IPS-18c (cell line): ENCODE data around the gene TWF1.

Experiments
- H3K4me3 ChIP-seq: 2 replicates; pipeline ENCODE4 v1.7.0; 2013; ENCODE audit warnings: low read depth, mild to moderate bottlenecking, low read length, moderate library complexity; ENCODE audit not compliant: insufficient read depth
- H3K9me3 ChIP-seq: one replicate; pipeline ENCODE4 v1.6.1; 2013; ENCODE audit warnings: mild to moderate bottlenecking, low read length, moderate library complexity; ENCODE audit not compliant: control insufficient read depth, insufficient read depth

Gene TWF1

DNA sequence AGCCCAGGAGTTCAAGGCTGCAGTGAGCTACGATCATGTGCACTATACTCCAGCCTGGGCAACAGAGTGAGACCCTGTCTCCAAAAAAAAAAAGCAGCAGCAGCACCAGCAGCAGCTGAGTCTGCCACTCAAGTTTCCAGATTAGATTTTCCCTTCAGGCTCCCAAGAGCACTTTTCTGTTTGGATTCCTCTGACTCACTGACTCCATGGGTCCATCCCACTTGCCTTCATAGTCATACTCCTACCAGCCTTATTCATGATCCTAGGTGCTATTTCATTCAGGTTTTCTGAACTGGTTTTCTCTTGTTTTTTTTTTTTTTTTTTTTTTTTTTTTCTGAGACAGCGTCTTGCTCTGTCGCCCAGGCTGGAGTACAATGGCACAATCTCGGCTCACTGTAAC is 6.8 kb upstream of the TWF1 start:
- H3K9me3 ChIP-seq = no peaks in the 10 kb centered on the region
- no peak overlapping the region for H3K4me3 ChIP-seq

DNA sequence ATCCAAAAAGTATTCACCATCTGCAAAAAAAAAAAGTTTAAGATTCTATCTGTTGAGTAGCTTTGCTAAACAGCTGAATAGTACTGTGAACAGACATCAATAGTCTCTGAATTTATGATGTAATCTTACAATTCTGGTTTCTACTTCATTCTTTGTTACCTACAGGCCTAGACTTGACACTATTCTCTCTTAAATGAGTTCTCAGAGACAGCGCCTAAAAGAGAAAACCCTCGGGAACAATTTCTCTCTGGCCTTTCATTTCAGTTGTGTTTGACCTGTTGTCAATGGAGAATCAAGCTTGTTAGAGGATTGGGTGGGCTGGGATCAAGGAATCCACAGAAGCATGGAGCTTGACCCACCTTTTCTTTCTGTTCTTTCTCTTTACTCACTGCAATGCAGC is 5.9 kb upstream of the TWF1 start:
- Histone ChIP-seq H3K4me3 (no peak overlapping the region), H3K9me3 (no peaks in the 10 kb centered on the region)

- Histone ChIP-seq H3K9me3 (no peaks in the 10 kb centered on the region), H3K4me3 (no peak overlapping the region)
Observed at GRCh38 chr12:43807386-43807785, 1.3 kb upstream of the TWF1 start.

- peak overlapping the region; percentile 93 for H3K4me3 ChIP-seq
Observed at GRCh38 chr12:43806737-43807072, 588 bp upstream of the TWF1 start.

DNA sequence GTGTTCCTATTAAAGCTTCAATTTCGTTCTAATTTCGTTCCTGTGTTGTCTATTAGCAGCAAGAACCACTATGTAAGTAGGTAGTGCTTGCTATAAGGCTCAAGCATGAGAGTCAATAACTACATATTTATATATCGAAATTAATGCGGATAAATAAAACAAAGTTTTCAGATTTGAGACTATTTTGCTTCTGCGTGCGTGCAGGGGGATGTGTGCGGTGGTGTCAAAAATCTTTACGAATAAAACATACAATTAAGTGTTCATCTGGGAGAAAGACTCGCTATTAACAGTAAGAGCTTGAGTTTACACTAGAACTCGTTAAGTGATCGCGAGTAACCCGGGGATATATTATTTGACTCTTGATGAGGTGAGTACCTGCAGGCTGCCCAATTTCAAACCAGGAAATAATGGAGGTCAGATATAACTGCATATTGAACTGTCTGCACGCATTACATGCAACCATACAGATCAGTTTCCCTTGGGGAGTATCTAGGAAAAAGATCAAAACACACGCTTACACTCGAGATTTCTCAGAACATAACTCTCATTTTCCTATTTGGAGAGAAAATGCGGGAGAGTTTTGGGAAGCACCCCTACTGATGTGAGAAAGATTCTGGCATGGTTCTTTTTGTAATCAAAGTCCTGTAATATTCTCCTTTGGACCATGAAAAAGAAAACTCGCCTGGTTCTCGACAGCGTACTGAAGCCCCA is 813 bp downstream of the TWF1 start:
- H3K9me3 ChIP-seq = no peaks in the 10 kb centered on the region
- peak overlapping the region; percentile 93 for H3K4me3 ChIP-seq

More at GRCh38 chr12:43806737-43807072, 588 bp upstream of the TWF1 start:
- H3K9me3 ChIP-seq = no peaks in the 10 kb centered on the region

- no peak overlapping the region for H3K4me3 ChIP-seq
- H3K9me3 ChIP-seq = no peaks in the 10 kb centered on the region
Observed at GRCh38 chr12:43797561-43798217, 8.4 kb downstream of the TWF1 start.

DNA sequence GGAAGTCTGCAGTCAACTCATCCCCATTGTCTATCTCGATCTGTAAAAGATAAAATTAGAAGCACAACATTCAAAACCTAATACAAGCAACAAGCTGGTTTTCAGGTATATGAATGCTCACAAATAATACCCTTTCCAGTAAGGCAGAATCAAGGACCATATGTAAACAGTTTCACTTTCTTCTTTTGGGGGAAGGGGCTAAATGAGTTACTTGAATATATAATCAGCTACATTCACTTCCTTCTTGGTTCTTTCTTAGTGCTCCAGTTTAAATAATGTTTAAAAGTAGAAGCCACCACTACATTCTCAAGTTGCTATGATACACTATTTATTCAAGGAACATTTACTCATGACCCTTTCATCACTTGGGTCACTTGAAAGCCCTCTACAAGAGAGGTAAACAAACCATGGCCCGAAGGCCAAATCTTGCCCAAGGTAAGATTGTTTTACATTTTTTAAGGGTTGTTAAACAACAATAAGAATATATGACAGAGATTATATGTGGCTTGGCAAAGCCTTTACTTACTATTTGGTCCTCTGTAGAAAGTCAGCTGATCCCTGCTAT is 10.3 kb downstream of the TWF1 start:
- H3K9me3 ChIP-seq = no peaks in the 10 kb centered on the region
- no peak overlapping the region for H3K4me3 ChIP-seq

- Histone ChIP-seq H3K4me3 (no peak overlapping the region), H3K9me3 (no peaks in the 10 kb centered on the region)
Observed at GRCh38 chr12:43789941-43790340, 16.2 kb downstream of the TWF1 start.

DNA sequence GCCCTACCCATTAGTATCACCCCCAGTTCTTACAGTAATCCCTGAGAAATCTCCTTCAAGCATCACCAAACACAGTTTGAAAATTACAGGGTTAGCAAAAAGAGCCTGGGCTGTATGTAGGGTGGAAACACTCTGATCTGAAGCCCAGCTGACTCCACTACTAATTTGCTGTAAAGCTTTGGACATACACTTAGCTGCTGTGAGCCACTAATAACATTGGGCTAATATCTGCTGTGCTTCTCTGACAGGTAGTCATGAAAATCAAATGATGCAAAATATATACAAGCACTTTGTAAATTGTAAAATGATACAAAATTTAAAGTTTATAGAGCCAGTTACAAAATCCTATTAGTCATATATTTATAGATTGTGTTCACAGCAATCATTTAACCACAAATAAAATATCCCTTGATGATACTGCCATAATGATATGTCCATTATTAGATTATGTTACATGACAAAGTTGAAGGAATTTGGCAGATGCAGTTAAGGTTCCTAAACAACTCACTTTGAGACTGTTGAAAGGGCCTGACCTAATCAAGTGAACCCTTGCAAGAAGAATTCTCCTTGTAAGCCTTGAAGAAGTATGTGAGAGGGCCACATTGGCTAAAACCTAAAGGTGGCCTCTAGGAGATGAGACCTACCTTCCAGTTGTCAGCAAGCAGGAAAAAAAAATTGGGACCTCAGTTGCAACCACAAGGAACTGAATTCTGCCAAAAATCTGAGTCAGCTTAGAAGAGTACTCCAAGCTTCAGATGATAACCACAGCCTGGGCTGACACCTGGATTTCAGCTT is 19.0 kb downstream of the TWF1 start:
- Histone ChIP-seq H3K9me3 (no peaks in the 10 kb centered on the region), H3K4me3 (no peak overlapping the region)

- no peak overlapping the region for H3K4me3 ChIP-seq
- H3K9me3 ChIP-seq = no peaks in the 10 kb centered on the region
Observed at GRCh38 chr12:43776498-43776897, 29.6 kb downstream of the TWF1 start.

GRCh38 chr12:43766291-43766690 is 39.8 kb downstream of the TWF1 start:
- Histone ChIP-seq H3K4me3 (no peak overlapping the region), H3K9me3 (peaks cover 2% of the 10 kb centered on the region)

- Histone ChIP-seq H3K9me3 (peaks cover 2% of the 10 kb centered on the region), H3K4me3 (no peak overlapping the region)
Observed at GRCh38 chr12:43764528-43764927, 41.6 kb downstream of the TWF1 start.

GRCh38 chr12:43763769-43764168 is 42.3 kb downstream of the TWF1 start:
- H3K4me3 ChIP-seq = no peak overlapping the region
- no peaks in the 10 kb centered on the region for H3K9me3 ChIP-seq

DNA sequence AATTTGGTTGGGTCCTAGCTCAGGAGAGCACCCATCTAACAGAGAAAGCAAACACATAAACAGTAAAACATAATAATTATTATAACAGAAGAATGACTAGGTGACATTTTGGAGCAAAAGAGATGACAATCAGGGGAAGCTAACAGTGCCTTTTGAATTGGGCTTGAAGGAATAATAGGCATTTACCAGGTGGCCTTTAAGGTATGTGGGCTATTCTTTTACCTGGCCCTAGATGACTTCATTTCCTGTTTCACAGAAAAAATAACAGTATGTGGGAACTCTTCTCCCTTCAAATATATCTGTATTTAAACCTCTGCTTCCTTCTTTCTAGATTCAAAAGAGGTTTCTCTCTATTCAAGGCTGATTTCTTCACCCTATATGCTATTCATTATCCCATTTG is 43.5 kb downstream of the TWF1 start:
- no peaks in the 10 kb centered on the region for H3K9me3 ChIP-seq
- no peak overlapping the region for H3K4me3 ChIP-seq

- H3K4me3 ChIP-seq = no peak overlapping the region
- no peaks in the 10 kb centered on the region for H3K9me3 ChIP-seq
Observed at GRCh38 chr12:43761500-43761899, 44.6 kb downstream of the TWF1 start.

- Histone ChIP-seq H3K4me3 (no peak overlapping the region), H3K9me3 (no peaks in the 10 kb centered on the region)
Observed at GRCh38 chr12:43760396-43760795, 45.7 kb downstream of the TWF1 start.

DNA sequence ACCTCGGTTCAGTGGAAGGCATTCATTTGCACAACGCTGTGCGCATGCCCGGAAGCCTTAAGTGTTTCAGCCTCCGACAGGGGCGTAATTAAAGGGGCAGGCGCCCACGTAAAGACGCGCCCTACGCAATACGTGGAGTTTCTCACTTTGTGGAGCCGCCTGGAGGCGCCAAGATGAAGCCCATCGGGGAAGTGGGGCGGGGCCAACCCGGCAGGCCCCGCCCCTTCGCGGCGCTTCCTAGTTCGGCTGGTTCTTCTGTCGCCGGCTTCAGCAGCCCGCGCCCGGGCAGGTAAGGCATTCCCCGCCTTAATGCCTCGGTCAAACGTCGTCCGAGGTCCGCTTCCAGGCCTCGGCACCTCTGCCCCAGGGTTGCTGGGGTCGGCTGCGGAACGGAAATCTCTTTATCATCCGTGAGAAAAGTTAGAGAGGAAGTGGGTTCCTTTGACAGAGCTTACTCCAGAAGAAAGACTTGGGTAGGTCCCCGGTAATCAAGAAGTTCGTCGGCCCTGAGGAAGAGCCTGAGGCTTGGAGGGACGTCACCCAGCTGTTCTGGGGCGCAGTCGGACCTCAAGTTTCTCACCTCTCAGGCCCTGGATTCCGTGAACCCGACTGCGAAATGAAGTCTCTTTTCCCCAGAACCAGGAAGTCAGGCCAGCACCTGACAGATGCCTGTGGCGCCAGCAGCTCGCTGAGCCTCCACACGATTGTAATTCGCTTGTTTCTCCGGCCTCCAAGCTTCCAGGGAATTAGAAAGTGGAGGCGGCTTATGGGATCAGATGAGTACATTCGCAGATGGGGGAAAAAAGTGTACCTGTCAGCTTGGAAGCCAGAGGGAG is 47.2 kb downstream of the TWF1 start, which contains the start of the genes IRAK4 and PUS7L:
Gene IRAK4, plus strand, starts transcription at position 224 of the 836 bp plus-strand sequence. CDS start 9,161 bp downstream, outside the sequence.
Gene PUS7L, minus strand, starts transcription at position 63 of the 836 bp plus-strand sequence. CDS start 3,545 bp downstream, outside the sequence.
- Histone ChIP-seq H3K9me3 (no peaks in the 10 kb centered on the region), H3K4me3 (peak within 1 kb of the TSS; percentile 90)
